ENCODE measurements around the gene B3GALT4. TPM values are rescaled to one million over a fixed set of nuclear protein-coding genes. Genes with fewer than 3 reads are reported as not detected.

Gene B3GALT4
- total and polyA plus RNA-seq, 2 of the 13 experiments (the other 11 are each of a cell fraction or from before 2014, with no cell fraction given), result 0.04 to 0.27 TPM

DNA sequence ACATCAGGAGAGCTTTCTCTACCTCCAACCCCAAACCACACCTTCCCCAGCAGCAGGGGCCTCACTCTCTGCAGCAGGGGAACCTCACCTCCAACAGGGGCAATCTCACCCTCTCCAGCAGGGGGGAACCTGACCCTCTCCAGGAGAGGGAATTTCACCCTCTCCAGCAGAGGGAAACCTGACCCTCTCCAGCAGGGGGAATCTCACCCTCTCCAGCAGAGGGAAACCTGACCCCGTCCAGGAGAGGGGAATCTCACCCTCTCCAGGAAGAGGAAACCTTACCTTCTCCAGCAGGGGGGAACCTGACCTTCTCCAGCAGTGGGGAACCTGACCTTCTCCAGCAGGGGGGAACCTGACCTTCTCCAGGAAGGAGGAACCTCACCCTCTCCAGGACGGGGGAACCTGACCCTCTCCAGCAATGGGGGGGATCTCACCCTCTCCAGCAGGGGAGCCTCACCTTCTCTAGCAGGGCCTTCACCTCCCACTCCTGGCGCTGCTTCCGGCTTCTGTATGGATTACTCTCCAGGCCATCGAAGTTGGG, 3.1 kb downstream of the B3GALT4 start (continued):
- TF ChIP-seq, protein P1, sequence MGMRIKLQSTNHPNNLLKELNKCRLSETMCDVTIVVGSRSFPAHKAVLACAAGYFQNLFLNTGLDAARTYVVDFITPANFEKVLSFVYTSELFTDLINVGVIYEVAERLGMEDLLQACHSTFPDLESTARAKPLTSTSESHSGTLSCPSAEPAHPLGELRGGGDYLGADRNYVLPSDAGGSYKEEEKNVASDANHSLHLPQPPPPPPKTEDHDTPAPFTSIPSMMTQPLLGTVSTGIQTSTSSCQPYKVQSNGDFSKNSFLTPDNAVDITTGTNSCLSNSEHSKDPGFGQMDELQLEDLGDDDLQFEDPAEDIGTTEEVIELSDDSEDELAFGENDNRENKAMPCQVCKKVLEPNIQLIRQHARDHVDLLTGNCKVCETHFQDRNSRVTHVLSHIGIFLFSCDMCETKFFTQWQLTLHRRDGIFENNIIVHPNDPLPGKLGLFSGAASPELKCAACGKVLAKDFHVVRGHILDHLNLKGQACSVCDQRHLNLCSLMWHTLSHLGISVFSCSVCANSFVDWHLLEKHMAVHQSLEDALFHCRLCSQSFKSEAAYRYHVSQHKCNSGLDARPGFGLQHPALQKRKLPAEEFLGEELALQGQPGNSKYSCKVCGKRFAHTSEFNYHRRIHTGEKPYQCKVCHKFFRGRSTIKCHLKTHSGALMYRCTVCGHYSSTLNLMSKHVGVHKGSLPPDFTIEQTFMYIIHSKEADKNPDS (CRISPR knock-in tag; IDR thresholded peaks at IDR 0.05), result peak; percentile 80; the same call in 1 of the 2 replicates
- TF ChIP-seq GATAD2A (CRISPR knock-in tag; IDR thresholded peaks at IDR 0.05) (peak; percentile 50; the same call in 1 of the 2 replicates), ZC3H13 (CRISPR knock-in tag; IDR thresholded peaks at IDR 0.05) (no peak), ZNF24 (IDR thresholded peaks at IDR 0.05) (no peak), KDM5B (CRISPR knock-in tag; IDR thresholded peaks at IDR 0.05; ENCODE audit: borderline replicate concordance) (0 out of 2 replicates have a peak, but pooled peaks have one; percentile 16), LCORL (IDR thresholded peaks at IDR 0.05) (no peak), LCORL (CRISPR knock-in tag; IDR thresholded peaks at IDR 0.05) (peak; percentile 78)
- TF ChIP-seq, protein P2, sequence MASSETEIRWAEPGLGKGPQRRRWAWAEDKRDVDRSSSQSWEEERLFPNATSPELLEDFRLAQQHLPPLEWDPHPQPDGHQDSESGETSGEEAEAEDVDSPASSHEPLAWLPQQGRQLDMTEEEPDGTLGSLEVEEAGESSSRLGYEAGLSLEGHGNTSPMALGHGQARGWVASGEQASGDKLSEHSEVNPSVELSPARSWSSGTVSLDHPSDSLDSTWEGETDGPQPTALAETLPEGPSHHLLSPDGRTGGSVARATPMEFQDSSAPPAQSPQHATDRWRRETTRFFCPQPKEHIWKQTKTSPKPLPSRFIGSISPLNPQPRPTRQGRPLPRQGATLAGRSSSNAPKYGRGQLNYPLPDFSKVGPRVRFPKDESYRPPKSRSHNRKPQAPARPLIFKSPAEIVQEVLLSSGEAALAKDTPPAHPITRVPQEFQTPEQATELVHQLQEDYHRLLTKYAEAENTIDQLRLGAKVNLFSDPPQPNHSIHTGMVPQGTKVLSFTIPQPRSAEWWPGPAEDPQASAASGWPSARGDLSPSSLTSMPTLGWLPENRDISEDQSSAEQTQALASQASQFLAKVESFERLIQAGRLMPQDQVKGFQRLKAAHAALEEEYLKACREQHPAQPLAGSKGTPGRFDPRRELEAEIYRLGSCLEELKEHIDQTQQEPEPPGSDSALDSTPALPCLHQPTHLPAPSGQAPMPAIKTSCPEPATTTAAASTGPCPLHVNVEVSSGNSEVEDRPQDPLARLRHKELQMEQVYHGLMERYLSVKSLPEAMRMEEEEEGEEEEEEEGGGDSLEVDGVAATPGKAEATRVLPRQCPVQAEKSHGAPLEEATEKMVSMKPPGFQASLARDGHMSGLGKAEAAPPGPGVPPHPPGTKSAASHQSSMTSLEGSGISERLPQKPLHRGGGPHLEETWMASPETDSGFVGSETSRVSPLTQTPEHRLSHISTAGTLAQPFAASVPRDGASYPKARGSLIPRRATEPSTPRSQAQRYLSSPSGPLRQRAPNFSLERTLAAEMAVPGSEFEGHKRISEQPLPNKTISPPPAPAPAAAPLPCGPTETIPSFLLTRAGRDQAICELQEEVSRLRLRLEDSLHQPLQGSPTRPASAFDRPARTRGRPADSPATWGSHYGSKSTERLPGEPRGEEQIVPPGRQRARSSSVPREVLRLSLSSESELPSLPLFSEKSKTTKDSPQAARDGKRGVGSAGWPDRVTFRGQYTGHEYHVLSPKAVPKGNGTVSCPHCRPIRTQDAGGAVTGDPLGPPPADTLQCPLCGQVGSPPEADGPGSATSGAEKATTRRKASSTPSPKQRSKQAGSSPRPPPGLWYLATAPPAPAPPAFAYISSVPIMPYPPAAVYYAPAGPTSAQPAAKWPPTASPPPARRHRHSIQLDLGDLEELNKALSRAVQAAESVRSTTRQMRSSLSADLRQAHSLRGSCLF (CRISPR knock-in tag; IDR thresholded peaks at IDR 0.05; ENCODE audit: borderline replicate concordance), result no peak
- TF ChIP-seq, protein P3, sequence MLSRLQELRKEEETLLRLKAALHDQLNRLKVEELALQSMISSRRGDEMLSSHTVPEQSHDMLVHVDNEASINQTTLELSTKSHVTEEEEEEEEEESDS (CRISPR knock-in tag; IDR thresholded peaks at IDR 0.05; ENCODE audit: borderline replicate concordance), result no peak
- TF ChIP-seq, protein P4, sequence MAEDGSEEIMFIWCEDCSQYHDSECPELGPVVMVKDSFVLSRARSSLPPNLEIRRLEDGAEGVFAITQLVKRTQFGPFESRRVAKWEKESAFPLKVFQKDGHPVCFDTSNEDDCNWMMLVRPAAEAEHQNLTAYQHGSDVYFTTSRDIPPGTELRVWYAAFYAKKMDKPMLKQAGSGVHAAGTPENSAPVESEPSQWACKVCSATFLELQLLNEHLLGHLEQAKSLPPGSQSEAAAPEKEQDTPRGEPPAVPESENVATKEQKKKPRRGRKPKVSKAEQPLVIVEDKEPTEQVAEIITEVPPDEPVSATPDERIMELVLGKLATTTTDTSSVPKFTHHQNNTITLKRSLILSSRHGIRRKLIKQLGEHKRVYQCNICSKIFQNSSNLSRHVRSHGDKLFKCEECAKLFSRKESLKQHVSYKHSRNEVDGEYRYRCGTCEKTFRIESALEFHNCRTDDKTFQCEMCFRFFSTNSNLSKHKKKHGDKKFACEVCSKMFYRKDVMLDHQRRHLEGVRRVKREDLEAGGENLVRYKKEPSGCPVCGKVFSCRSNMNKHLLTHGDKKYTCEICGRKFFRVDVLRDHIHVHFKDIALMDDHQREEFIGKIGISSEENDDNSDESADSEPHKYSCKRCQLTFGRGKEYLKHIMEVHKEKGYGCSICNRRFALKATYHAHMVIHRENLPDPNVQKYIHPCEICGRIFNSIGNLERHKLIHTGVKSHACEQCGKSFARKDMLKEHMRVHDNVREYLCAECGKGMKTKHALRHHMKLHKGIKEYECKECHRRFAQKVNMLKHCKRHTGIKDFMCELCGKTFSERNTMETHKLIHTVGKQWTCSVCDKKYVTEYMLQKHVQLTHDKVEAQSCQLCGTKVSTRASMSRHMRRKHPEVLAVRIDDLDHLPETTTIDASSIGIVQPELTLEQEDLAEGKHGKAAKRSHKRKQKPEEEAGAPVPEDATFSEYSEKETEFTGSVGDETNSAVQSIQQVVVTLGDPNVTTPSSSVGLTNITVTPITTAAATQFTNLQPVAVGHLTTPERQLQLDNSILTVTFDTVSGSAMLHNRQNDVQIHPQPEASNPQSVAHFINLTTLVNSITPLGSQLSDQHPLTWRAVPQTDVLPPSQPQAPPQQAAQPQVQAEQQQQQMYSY (CRISPR knock-in tag; IDR thresholded peaks at IDR 0.05), result peak; percentile 41; the same call in 1 of the 2 replicates
- TF ChIP-seq, protein P5, sequence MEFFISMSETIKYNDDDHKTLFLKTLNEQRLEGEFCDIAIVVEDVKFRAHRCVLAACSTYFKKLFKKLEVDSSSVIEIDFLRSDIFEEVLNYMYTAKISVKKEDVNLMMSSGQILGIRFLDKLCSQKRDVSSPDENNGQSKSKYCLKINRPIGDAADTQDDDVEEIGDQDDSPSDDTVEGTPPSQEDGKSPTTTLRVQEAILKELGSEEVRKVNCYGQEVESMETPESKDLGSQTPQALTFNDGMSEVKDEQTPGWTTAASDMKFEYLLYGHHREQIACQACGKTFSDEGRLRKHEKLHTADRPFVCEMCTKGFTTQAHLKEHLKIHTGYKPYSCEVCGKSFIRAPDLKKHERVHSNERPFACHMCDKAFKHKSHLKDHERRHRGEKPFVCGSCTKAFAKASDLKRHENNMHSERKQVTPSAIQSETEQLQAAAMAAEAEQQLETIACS (CRISPR knock-in tag; IDR thresholded peaks at IDR 0.05), result no peak
- TF ChIP-seq, protein P6, sequence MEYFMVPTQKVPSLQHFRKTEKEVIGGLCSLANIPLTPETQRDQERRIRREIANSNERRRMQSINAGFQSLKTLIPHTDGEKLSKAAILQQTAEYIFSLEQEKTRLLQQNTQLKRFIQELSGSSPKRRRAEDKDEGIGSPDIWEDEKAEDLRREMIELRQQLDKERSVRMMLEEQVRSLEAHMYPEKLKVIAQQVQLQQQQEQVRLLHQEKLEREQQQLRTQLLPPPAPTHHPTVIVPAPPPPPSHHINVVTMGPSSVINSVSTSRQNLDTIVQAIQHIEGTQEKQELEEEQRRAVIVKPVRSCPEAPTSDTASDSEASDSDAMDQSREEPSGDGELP (IDR thresholded peaks at IDR 0.05; ENCODE audit: borderline replicate concordance, low read depth), result no peak
- TF ChIP-seq, protein P7, sequence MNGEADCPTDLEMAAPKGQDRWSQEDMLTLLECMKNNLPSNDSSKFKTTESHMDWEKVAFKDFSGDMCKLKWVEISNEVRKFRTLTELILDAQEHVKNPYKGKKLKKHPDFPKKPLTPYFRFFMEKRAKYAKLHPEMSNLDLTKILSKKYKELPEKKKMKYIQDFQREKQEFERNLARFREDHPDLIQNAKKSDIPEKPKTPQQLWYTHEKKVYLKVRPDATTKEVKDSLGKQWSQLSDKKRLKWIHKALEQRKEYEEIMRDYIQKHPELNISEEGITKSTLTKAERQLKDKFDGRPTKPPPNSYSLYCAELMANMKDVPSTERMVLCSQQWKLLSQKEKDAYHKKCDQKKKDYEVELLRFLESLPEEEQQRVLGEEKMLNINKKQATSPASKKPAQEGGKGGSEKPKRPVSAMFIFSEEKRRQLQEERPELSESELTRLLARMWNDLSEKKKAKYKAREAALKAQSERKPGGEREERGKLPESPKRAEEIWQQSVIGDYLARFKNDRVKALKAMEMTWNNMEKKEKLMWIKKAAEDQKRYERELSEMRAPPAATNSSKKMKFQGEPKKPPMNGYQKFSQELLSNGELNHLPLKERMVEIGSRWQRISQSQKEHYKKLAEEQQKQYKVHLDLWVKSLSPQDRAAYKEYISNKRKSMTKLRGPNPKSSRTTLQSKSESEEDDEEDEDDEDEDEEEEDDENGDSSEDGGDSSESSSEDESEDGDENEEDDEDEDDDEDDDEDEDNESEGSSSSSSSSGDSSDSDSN (CRISPR knock-in tag; IDR thresholded peaks at IDR 0.05), result peak; percentile 23; the same call in 1 of the 2 replicates
